ENCODE data around the gene SMIM41.
A peak's percentile ranks its signal among the peaks of the same experiment; 100 is the strongest.

Gene SMIM41

GRCh38 chr12:52079576-52080402 is at the start of gene SMIM41:
Gene SMIM41 (plus strand): TSS chr12:52079704. CDS start chr12:52079780, 76 bp downstream.
- no peak for DNase-seq

- peak; percentile 56 for DNase-seq
Observed at GRCh38 chr12:52032446-52032803, 47.1 kb upstream of the SMIM41 start.

GRCh38 chr12:52032804-52033445 is 46.6 kb upstream of the SMIM41 start:
- peak; percentile 99 for DNase-seq

- DNase-seq = no peak
Observed at GRCh38 chr12:52033446-52034140, 45.9 kb upstream of the SMIM41 start.

GRCh38 chr12:52035190-52035589 is 44.3 kb upstream of the SMIM41 start:
- no peak for DNase-seq

GRCh38 chr12:52035926-52036325 is 43.6 kb upstream of the SMIM41 start:
- no peak for DNase-seq

- DNase-seq = peak; percentile 95
Observed at GRCh38 chr12:52036587-52037171, 42.8 kb upstream of the SMIM41 start.

GRCh38 chr12:52037248-52037861 is 42.1 kb upstream of the SMIM41 start:
- DNase-seq = peak; percentile 74

- DNase-seq = no peak
Observed at GRCh38 chr12:52038447-52038846, 41.1 kb upstream of the SMIM41 start.

GRCh38 chr12:52041035-52041434 is 38.5 kb upstream of the SMIM41 start:
- no peak for DNase-seq

- no peak for DNase-seq
Observed at GRCh38 chr12:52041695-52042123, 37.8 kb upstream of the SMIM41 start.

GRCh38 chr12:52042706-52043385 is 36.7 kb upstream of the SMIM41 start:
- DNase-seq = peak; percentile 83

GRCh38 chr12:52043386-52044212 is 35.9 kb upstream of the SMIM41 start:
- no peak for DNase-seq

- DNase-seq = no peak
Observed at GRCh38 chr12:52044292-52044983, 35.1 kb upstream of the SMIM41 start.

GRCh38 chr12:52045794-52046199 is 33.7 kb upstream of the SMIM41 start:
- no peak for DNase-seq

GRCh38 chr12:52046859-52047258 is 32.6 kb upstream of the SMIM41 start:
- DNase-seq = no peak

- no peak for DNase-seq
Observed at GRCh38 chr12:52049286-52049685, 30.2 kb upstream of the SMIM41 start.

- DNase-seq = no peak
Observed at GRCh38 chr12:52049688-52050087, 29.8 kb upstream of the SMIM41 start.

- peak; percentile 90 for DNase-seq
Observed at GRCh38 chr12:52050116-52050757, 29.3 kb upstream of the SMIM41 start.

Data from DMS53 (cell line).